ENCODE data around the gene RHEB.

Gene RHEB

GRCh38 chr7:151524845-151525244 lies 5.2 kb upstream of the RHEB start:
- no peak for DNase-seq

GRCh38 chr7:151524331-151524730 lies 4.6 kb upstream of the RHEB start:
- DNase-seq: no peak

GRCh38 chr7:151520419-151521261 lies 945 bp upstream of the RHEB start:
- peak; percentile 50 for DNase-seq

- peak; percentile 35 for DNase-seq
These were observed 539 bp downstream of the RHEB start for GRCh38 chr7:151518947-151519764.

GRCh38 chr7:151518105-151518946 lies 1.4 kb downstream of the RHEB start:
- DNase-seq: peak; percentile 46

- no peak for DNase-seq
These were observed 2.0 kb downstream of the RHEB start for GRCh38 chr7:151517601-151518104.

GRCh38 chr7:151515276-151515565 lies 4.5 kb downstream of the RHEB start:
- no peak for DNase-seq

GRCh38 chr7:151514461-151515275 lies 5.0 kb downstream of the RHEB start:
- no peak for DNase-seq

- no peak for DNase-seq
These were observed 6.6 kb downstream of the RHEB start for GRCh38 chr7:151513133-151513532.

- no peak for DNase-seq
These were observed 7.3 kb downstream of the RHEB start for GRCh38 chr7:151512353-151512752.

GRCh38 chr7:151511946-151512345 lies 7.7 kb downstream of the RHEB start:
- no peak for DNase-seq

GRCh38 chr7:151511270-151511669 lies 8.4 kb downstream of the RHEB start:
- DNase-seq: no peak

GRCh38 chr7:151509670-151510333 lies 9.9 kb downstream of the RHEB start:
- DNase-seq: no peak

GRCh38 chr7:151508991-151509390 lies 10.7 kb downstream of the RHEB start:
- DNase-seq: no peak

- DNase-seq: no peak
These were observed 11.9 kb downstream of the RHEB start for GRCh38 chr7:151507806-151508205.

GRCh38 chr7:151506901-151507382 lies 12.8 kb downstream of the RHEB start:
- DNase-seq: no peak

- no peak for DNase-seq
These were observed 13.7 kb downstream of the RHEB start for GRCh38 chr7:151505836-151506468.

- DNase-seq: no peak
These were observed 14.3 kb downstream of the RHEB start for GRCh38 chr7:151505433-151505832.

GRCh38 chr7:151504715-151505326 lies 14.9 kb downstream of the RHEB start:
- DNase-seq: no peak
